T-helper 1 cell treated with Interleukin-12 subunit alpha and Interleukin-12 subunit beta and Interleukin-4 antibody, amounts not matched to agents 30 μg/mL and 1 μg/mL, for 36 hours (primary cell): ENCODE measurements around the gene BMI1.
"Not testable (repeated sequence)": the region's sequence is repeated elsewhere in the genome, so short reads cannot be mapped to it uniquely, and the experiment has no call there.

ENCODE experiments used
- H3K27ac Mint-ChIP-seq: one replicate; pipeline ENCODE4 v1.8.0; 2021; ENCODE audit warnings: mild to moderate bottlenecking, mixed read lengths
- H3K27me3 Mint-ChIP-seq: one replicate; pipeline ENCODE4 v1.8.0; 2021; ENCODE audit warnings: low read depth, mixed read lengths
- H3K36me3 Mint-ChIP-seq: one replicate; pipeline ENCODE4 v1.8.0; 2021; ENCODE audit warnings: low read depth, mixed read lengths
- H3K4me1 Mint-ChIP-seq: one replicate; pipeline ENCODE4 v1.8.0; 2021; ENCODE audit warnings: low read depth, mixed read lengths
- H3K4me3 Mint-ChIP-seq: one replicate; pipeline ENCODE4 v1.8.0; 2021; ENCODE audit warnings: mild to moderate bottlenecking, moderate library complexity, mixed read lengths
- H3K9me3 Mint-ChIP-seq: one replicate; pipeline ENCODE4 v1.8.0; 2021; ENCODE audit warnings: mixed read lengths

The BMI1 gene

GRCh38 chr10:22320591-22321155 lies at the start of gene BMI1:
TSS of gene BMI1 (plus strand) at chr10:22321099. CDS start at chr10:22326450, 5,351 bp downstream.
- peaks cover 24% of the 10 kb centered on the region for H3K36me3 Mint-ChIP-seq
- H3K9me3 Mint-ChIP-seq = no peaks in the 10 kb centered on the region
- peak within 1 kb of the TSS; percentile 86 for H3K4me3 Mint-ChIP-seq
- H3K27ac Mint-ChIP-seq = peak within 1 kb of the TSS; percentile 90
- peaks cover 38% of the 10 kb centered on the region for H3K27me3 Mint-ChIP-seq
- peaks cover 52% of the 10 kb centered on the region for H3K4me1 Mint-ChIP-seq

- H3K9me3 Mint-ChIP-seq = peaks cover 2% of the 10 kb centered on the region
- H3K4me1 Mint-ChIP-seq = no peaks in the 10 kb centered on the region
These were observed 49.1 kb upstream of the BMI1 start for GRCh38 chr10:22271786-22272185.

DNA sequence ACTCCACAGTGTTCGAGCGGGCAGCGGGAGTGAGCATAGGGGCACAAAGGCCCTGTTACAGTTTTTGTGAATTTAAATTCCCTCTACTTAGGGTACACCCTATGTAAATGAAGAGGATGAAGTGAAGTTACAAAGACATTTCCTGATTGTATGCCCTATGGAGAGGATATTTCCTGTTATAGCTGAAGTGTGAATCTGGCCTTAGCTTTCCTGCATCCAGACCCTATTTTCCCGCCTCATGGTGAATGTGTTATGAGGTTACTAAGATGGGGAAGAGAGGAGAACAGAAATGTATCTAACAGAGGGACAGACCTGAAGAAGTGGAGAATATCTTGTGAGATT lies 42.5 kb upstream of the BMI1 start:
- H3K4me1 Mint-ChIP-seq = no peaks in the 10 kb centered on the region
- no peak overlapping the region for H3K4me3 Mint-ChIP-seq
- H3K36me3 Mint-ChIP-seq = no peaks in the 10 kb centered on the region
- peaks cover 21% of the 10 kb centered on the region for H3K27me3 Mint-ChIP-seq
- H3K9me3 Mint-ChIP-seq = no peaks in the 10 kb centered on the region
- H3K27ac Mint-ChIP-seq = no peak overlapping the region

More at GRCh38 chr10:22271786-22272185, 49.1 kb upstream of the BMI1 start:
- Mint-ChIP-seq H3K27me3 (peaks cover 15% of the 10 kb centered on the region), H3K4me3 (no peak overlapping the region), H3K36me3 (no peaks in the 10 kb centered on the region), H3K27ac (no peak overlapping the region)

DNA sequence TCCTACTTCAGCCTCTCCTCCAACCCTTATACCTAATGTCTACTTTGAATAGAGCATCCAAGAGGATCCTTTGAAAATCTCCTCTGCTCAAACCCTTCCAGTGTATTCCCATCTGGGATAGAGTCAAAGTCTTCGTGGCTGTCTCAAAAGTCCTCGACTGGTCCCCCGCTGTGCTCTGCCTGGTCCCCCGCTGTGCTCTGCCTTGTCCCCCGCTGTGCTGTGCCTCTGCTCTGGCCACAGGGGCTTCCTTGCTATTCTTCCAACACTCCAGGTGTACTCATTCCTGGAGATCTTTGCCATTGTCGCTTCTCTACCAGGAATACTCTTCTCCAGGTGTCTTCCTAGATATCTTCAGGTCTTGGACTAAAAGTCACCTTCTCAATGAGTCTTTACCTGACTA lies 40.8 kb upstream of the BMI1 start:
- H3K27me3 Mint-ChIP-seq = peaks cover 21% of the 10 kb centered on the region

GRCh38 chr10:22285130-22285529 lies 35.8 kb upstream of the BMI1 start:
- Mint-ChIP-seq H3K9me3 (no peaks in the 10 kb centered on the region), H3K4me1 (no peaks in the 10 kb centered on the region), H3K27ac (no peak overlapping the region), H3K36me3 (no peaks in the 10 kb centered on the region), H3K4me3 (no peak overlapping the region), H3K27me3 (peaks cover 24% of the 10 kb centered on the region)

More for the DNA sequence above, 40.8 kb upstream of the BMI1 start:
- Mint-ChIP-seq H3K27ac (no peak overlapping the region), H3K4me3 (no peak overlapping the region), H3K9me3 (no peaks in the 10 kb centered on the region), H3K4me1 (no peaks in the 10 kb centered on the region), H3K36me3 (no peaks in the 10 kb centered on the region)

- Mint-ChIP-seq H3K27ac (no peak overlapping the region), H3K27me3 (peaks cover 10% of the 10 kb centered on the region), H3K36me3 (no peaks in the 10 kb centered on the region), H3K4me3 (no peak overlapping the region), H3K4me1 (no peaks in the 10 kb centered on the region), H3K9me3 (no peaks in the 10 kb centered on the region)
These were observed 27.0 kb upstream of the BMI1 start for GRCh38 chr10:22293747-22294404.

GRCh38 chr10:22294694-22295093 lies 26.2 kb upstream of the BMI1 start:
- no peaks in the 10 kb centered on the region for H3K36me3 Mint-ChIP-seq

GRCh38 chr10:22301193-22301592 lies 19.7 kb upstream of the BMI1 start:
- Mint-ChIP-seq H3K27me3 (no peaks in the 10 kb centered on the region), H3K9me3 (no peaks in the 10 kb centered on the region), H3K27ac (no peak overlapping the region), H3K4me3 (no peak overlapping the region), H3K4me1 (no peaks in the 10 kb centered on the region), H3K36me3 (no peaks in the 10 kb centered on the region)

More at GRCh38 chr10:22294694-22295093, 26.2 kb upstream of the BMI1 start:
- Mint-ChIP-seq H3K9me3 (no peaks in the 10 kb centered on the region), H3K27me3 (peaks cover 5% of the 10 kb centered on the region), H3K27ac (no peak overlapping the region), H3K4me1 (no peaks in the 10 kb centered on the region), H3K4me3 (no peak overlapping the region)

DNA sequence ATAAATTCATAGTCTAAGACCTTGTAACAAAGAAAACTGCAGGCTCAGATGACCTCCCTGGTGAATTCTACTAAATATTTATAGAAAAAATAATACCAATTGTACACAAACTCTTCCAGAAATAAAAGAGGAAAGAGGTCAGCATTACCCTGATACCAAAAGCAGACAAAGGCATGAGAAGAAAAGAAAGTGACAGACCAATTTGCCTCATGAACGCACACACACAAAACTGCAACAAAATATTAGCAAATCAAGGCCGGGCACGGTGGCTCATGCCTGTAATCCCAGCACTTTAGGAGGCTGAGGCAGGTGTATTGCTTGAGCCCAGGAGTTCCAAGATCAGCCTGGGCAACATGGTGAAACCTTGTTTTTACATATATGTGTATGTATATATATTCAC lies 17.4 kb upstream of the BMI1 start:
- H3K9me3 Mint-ChIP-seq = no peaks in the 10 kb centered on the region
- no peaks in the 10 kb centered on the region for H3K36me3 Mint-ChIP-seq
- no peaks in the 10 kb centered on the region for H3K4me1 Mint-ChIP-seq
- no peaks in the 10 kb centered on the region for H3K27me3 Mint-ChIP-seq
- H3K4me3 Mint-ChIP-seq = no peak overlapping the region
- H3K27ac Mint-ChIP-seq = no peak overlapping the region

- Mint-ChIP-seq H3K27ac (no peak overlapping the region), H3K9me3 (no peaks in the 10 kb centered on the region), H3K36me3 (no peaks in the 10 kb centered on the region), H3K4me3 (no peak overlapping the region), H3K27me3 (no peaks in the 10 kb centered on the region), H3K4me1 (peaks cover 5% of the 10 kb centered on the region)
These were observed 15.2 kb upstream of the BMI1 start for GRCh38 chr10:22305721-22306120.

DNA sequence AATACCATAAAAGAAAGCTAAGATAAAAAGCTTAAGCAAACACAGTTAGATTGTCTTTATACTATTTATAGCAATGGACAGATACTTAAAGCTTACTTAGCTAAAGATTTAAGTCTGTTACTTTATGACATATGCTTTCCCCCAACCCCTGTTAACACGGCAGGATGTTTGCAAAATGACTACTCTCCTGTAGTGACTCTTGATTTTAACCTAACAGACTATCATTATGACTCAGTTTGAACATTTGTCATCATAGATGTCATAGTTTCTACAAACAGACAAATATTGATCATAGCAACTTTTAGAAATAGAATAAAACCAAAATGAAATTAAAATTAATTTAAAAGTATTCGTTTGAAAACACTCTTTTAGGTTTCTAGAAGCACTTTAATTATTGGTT lies 12.5 kb upstream of the BMI1 start:
- Mint-ChIP-seq H3K36me3 (no peaks in the 10 kb centered on the region), H3K9me3 (no peaks in the 10 kb centered on the region), H3K27ac (no peak overlapping the region), H3K4me1 (peaks cover 8% of the 10 kb centered on the region), H3K4me3 (no peak overlapping the region), H3K27me3 (no peaks in the 10 kb centered on the region)

DNA sequence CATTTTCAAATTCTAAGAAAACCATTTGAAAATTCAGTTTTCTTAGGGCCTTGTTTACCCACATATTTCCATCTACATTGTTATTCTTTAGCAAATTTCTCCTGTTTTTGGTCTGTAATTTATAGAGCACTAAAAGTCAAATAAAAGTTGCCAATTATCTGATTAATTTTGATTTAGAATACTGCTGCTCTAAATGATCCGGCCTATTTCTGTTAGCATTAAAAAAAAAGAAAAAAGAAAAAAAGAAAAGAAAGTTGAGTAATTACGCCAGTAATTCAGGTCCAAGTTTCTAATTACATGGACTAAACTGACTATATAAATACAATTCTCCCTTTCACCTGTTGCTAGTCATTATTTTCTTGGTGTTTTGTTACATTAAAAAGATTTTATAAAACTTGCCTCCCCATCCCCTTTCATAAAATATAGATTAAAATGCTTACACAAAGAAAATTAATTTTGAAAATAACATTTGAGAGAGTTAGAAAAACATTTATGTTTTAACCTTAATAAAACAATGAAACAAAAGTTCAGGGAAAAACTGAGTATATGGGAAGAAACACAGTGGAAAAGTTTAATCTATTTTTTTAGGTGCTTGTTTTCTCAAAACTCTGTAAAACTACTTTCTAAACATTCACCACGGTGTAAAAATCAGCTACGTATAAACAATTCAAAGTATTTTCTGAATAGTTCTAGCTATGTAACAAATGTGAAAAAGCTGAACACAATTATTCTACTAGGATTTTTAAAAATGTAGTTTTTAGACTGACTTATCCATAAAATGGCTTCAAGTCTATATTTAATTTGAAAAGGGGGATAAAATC lies 11.5 kb upstream of the BMI1 start:
- Mint-ChIP-seq H3K27ac (peak overlapping the region; percentile 52), H3K9me3 (no peaks in the 10 kb centered on the region), H3K4me1 (peaks cover 8% of the 10 kb centered on the region), H3K4me3 (no peak overlapping the region), H3K27me3 (no peaks in the 10 kb centered on the region), H3K36me3 (no peaks in the 10 kb centered on the region)

DNA sequence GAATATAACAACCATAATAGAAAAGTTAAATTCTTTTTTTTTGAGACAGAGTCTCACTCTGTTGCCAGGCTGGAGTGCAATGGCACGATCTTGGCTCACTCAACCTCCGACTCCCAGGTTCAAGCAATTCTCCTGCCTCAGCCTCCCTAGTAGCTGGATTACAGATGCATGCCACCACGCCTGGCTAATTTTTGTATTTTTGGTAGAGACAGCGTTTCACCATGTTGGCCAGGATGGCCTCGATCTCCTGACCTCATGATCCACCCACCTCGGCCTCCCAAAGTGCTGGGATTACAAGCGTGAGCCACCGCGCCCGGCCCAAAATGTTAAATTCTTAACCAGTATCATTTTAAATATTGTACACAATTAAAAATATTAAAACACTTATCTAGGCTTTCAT lies 10.9 kb upstream of the BMI1 start:
- not testable (repeated sequence) for H3K36me3 Mint-ChIP-seq, H3K9me3 Mint-ChIP-seq
- peaks cover 12% of the 10 kb centered on the region for H3K4me1 Mint-ChIP-seq

DNA sequence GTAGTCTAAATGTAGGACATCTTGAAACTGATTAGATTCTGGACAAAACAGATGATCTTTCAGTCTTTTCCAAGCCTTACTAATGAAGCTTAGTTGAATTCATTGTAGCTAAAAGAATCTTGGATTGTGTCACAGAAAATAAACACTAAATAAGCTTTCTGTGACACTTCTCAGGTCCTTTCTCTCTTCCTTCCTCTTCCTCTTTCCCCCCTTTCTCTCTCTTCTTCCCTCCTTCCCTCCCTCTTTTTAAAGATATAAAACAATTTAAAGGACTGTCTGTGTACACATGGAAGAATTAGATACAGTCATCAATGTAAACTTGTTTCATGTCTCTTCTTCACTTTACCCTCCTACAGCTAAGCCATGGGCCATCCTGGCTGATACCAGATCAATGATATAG lies 10.0 kb upstream of the BMI1 start:
- Mint-ChIP-seq H3K4me1 (peaks cover 19% of the 10 kb centered on the region), H3K36me3 (no peaks in the 10 kb centered on the region), H3K27me3 (no peaks in the 10 kb centered on the region), H3K27ac (peak overlapping the region; percentile 49), H3K9me3 (no peaks in the 10 kb centered on the region), H3K4me3 (no peak overlapping the region)

More for the DNA sequence above, 10.9 kb upstream of the BMI1 start:
- H3K27ac Mint-ChIP-seq, H3K27me3 Mint-ChIP-seq, H3K4me3 Mint-ChIP-seq: not testable (repeated sequence)

GRCh38 chr10:22314852-22315251 lies 6.0 kb upstream of the BMI1 start:
- peak overlapping the region; percentile 96 for H3K27ac Mint-ChIP-seq

More at GRCh38 chr10:22314852-22315251, 6.0 kb upstream of the BMI1 start:
- H3K4me1 Mint-ChIP-seq = peaks cover 35% of the 10 kb centered on the region
- H3K9me3 Mint-ChIP-seq = no peaks in the 10 kb centered on the region
- H3K36me3 Mint-ChIP-seq = peaks cover 12% of the 10 kb centered on the region
- peak overlapping the region; percentile 95 for H3K4me3 Mint-ChIP-seq
- peaks cover under 1% of the 10 kb centered on the region for H3K27me3 Mint-ChIP-seq
